ENCODE results near the gene SLC2A13.
A peak's percentile ranks its signal among the peaks of the same experiment; 100 is the strongest.

SLC2A13 gene

DNA sequence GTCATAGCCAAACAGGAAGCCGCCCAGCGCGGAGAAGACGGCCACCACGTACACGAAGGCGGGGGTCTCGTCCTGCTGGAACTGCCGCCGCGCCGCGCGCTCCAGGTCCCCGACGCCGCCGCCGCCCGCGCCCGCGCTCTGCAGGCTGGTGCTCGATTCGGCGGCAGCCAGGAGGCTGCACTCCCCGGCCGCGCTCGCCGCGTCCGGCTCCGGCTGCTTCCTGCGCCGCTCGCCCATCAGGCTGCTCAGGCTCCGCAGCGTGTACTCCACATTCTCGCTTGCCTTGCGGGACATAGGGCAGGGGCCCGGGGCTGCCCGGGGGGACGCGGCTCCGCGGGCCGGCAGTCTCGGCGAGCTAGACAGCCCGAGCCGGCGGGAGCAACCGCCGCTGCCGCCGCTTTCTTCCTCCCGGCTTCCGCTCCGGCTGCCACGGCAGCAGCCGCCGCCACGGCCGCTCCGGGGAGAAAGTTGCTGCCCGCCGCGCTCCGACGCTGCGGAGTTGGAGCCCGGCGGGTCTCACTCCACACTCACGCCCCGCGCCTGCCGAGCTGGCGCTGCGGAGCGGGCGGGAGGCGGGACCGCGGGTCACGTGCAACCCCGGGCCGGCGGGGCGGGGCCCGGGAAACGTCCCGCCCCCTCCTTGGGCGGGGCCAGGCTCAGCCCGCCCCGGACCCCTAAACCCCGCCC is at the start of gene SLC2A13:
SLC2A13 (minus strand) TSS at position 567 of the 687 bp plus-strand sequence; CDS start at position 294, 273 bp downstream.
- no peak for FAIRE-seq

DNA sequence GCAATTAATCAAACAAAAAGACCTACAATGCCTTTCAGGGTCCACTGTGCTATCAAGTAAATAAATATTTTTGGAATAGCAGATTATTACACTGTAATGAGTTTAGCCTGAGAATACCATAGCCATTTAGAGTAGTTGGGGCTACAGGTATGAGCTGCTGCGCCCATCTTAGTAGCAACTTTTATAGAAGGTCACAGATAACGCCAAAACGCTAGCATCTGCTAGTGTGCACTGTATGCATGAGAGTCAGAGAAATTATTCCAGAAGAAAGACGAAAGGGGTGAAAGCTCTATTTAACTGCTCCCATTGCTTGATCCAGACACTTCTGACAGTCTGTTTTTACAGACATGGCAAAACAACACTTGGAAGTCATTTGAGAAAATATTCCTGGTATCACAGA is 48.5 kb upstream of the SLC2A13 start:
- FAIRE-seq = no peak

DNA sequence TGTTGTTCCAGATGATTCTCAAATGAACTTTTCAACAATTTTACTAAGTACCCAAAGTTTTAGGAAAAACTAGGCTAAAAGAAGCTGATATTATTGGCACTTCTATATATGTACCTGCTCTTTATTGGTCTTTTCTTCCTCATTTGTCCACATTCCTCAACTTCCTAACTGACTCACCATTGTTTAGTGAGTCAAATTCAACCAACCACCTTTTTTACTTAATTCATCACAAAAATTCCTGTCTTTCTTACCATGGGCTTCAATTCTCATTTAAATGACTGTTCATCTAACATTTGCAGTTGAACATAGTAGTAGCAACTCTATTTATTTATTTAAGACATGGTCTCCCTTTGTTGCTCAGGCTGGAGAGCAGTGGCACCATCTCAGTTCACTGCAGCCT is 47.6 kb upstream of the SLC2A13 start:
- no peak for FAIRE-seq

DNA sequence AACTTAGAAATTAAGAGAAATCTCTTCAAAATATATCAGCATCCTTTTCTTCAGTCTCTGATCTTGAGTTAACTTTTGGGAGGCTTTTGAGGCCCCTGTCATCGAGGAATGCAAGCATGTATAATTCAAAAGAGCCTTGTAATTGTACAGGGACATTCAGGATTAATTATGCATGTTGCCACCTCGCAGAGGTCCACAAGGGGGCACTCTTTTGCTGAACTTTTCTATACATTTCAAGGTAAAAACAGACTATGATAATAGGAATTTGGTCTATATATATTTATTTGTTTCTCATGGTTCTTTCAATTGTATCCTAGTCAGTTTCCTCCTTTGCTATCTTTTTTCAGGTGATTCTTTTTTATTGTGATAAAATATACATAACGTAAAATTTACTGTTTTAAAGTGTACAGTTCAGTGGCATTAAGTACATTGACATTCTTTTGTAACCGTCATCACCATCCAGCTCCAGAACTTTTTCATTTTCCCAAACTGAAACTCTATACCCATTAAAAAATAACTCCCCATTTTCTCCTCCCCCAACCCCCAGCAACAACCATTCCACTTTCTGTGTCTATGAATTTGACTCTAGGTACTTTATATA is 47.0 kb upstream of the SLC2A13 start:
- FAIRE-seq = peak; percentile 98

DNA sequence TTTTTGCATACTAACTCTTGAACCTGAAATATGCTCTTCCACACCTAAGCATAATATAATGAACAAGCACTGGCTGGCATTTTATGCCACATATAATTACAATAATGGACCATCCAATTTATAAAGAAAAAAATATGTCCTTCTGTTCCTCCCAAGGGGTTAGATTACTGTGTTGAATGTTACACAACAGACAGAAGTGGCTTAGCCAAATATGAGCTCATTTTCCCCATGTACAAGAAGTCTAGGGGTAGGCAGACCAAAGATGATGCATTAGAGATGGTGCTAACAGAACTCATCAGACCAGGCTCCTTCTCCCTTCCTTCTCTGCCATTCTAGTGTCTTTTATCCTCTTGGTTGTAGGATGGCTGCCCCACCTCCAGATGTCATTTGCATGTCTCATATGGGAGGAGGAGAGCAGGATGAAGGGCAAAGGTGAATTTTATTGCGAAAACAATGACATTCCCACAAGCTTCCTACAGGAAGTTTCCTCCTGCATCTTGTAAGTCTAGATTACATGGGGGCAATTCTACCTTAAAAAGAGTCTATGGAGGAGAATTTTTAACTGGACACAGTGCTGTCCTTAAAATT is 43.9 kb upstream of the SLC2A13 start:
- FAIRE-seq = no peak

DNA sequence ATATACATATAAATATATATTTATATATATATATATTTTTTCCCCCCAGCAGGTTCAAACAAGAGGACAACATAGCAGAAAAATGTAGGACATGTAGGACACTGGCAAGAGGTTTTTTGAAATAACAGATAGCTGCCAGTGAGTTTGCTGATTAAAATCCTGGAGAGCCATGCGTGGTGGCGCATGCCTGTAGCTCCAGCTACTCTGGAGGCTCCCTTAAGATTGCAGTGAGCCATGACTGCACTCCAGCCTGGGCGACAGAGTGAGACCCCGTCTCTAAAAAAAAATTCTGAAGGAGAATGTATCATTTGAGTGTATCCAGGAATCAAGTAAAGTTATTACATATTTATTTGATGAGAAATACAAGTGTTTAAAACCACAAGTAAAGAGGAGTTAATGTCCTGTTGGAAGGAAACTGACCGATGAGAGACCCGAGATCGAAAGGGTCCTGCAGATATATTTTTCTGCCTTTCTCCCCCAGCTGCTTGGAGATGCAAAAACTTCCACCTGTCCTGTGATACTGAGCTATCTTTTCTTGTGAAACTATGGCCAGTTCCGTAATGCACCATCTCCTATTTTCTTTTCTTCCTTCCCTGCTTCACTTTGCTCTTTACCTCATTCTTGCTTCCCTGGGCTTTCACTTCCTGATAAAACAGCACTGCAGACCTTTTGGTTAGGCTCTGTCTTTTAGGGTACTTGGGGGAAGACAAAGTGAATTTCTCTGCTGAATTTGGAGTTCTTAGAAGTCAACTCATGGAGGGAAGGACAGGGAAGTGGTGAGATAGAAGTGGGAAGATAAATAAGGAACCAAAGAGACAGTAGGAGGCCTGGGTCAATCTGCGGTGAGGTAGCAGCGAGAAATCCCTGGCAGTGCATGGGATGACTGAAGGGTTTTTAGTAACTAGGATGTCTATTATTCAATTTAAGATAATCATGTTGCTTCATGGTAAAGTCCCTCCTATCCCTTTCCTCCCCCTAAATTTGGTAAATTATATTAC is 41.2 kb upstream of the SLC2A13 start:
- FAIRE-seq = no peak

DNA sequence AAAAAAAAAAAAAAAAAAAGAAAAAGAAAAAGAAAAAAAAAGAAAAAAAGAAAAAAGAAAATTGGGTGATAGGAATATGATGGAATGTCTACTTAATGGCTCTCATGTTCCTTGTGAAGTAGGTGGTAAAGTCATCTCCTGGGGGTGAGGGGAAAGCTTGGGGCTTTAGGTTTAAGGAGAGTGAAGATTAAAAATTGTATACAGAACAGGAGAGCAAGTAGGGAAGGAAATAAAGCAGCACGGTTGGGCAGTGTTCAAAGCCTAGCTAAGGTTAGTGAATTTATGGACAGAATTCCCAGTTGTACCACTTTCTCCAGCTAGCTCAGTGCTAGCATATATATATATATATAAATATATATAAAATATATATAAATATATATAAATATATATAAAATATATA is 40.0 kb upstream of the SLC2A13 start:
- no peak for FAIRE-seq

DNA sequence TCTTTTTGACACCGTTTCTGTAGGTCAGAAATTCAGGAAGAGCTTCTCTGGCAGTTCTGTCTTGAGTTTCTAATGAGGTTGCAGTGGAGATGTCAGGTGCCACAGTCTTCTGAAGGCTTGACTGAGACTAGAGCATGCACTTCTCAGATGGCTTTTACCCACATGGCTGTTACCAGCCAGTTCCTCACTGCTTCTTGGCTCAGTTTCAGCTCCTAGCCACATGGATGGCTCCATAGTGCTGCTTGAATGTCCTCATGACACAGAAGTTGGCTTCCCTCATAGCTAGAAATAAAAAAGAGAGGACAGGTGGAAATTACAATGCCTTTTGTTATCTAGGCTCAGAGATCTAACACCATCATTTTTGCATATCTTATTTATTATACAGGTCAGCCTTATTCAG is 38.1 kb upstream of the SLC2A13 start:
- no peak for FAIRE-seq

DNA sequence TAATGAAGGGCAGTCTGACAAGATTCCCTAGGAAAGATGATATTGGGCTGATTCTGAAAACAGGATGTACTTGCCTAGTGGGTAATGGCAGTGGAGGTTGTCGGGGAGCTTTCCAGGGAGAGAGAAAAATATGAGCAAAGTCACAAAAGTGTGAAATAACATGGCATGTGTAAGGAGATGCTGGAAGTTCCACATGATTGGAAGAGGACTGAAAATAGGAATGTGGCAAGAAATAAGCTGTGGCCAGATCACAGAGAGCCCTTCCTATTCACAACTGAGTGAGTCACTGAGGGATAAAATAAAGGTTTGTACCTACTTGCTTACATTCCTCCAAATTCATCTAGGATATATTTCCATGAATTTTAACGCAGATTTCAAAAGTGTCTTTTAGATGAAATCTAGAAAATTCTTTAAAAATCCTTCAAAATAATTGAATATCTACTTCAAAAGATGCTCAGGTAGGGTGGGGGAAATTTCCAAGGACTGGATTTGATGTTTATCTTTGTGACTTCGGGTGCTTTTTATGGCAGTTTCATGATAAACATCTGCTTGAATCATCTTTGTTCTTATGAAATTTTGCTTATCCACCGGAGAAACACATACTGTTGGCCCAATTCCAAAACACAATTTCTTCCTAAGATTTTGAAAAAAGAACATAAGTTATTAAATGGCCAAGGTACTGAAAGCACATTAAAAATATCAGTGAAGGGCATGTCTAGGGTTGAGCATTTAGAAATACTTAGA is 36.3 kb upstream of the SLC2A13 start:
- no peak for FAIRE-seq

DNA sequence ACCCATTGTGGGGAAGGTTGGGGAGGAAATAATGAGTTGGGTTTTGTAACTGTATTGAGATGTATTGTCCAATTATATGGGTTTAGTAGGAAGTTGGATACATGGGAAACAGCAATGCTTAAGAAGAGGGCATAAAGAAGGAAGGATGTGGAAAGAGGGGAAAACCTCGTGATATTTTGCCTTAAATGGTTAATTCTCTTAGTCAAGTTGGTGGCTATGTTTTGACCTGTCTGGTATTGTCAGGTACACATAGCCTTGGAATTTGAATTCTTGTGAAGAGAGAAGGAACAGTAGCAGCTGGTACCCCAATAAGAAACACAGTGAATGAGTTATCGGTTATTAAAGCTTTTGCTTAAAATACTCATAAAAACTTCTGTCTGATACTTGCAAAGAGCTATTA is 32.6 kb upstream of the SLC2A13 start:
- FAIRE-seq = no peak

DNA sequence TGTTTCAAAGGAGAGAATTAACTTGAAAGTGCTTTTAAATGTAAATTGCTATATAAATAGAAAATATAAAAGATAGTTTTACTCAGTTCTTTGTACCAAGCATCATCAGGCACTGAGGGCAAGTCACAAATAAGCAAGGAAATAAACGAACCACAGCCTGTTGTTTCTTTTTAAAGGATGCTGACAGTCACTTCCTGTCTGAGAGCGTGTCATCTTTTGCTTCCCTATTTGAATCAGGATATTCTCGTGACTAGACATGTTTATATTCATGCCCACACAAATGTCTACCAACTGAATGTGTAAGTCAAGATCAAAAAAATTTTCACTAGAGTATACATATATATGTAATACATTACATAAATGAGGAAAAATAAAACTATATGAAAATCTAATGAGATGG is 31.4 kb upstream of the SLC2A13 start:
- no peak for FAIRE-seq

DNA sequence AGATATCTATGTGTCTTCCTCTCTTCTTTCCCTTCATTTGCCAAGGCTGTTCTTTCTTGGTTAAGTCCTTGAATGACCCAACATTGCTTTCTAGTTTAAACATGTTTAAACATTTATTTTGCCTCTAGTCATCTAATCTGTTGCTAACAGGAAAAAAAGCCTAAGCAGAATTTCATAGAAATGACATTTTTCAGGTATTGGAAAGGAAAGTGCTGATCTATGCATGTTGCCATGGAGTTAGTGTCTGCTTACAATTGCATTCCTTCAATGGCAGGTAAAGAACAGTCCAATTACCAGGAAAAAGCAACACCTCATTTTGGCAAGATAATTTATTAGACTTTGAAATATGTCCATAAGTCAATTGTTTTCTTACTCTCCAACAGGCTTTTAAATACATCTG is 21.5 kb upstream of the SLC2A13 start:
- peak; percentile 9 for FAIRE-seq

DNA sequence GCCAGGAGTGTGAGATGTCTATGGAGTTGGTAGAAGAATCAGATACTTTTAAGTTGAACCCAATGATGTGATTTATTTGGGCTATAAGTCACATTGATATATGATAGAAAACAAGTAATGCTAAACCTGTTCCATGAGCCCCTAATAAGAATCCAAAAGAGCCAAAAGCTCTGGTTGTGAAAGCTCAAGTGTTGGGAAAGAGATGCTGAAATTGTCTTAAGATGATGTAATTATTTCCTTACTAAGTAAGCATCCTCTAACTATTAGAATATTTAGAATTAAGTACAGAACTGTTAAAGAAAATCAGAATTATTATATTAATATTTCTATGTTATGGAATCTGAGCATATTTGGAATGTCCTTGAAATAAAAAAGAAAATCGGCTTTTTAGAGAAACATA is 17.6 kb upstream of the SLC2A13 start:
- FAIRE-seq = no peak

DNA sequence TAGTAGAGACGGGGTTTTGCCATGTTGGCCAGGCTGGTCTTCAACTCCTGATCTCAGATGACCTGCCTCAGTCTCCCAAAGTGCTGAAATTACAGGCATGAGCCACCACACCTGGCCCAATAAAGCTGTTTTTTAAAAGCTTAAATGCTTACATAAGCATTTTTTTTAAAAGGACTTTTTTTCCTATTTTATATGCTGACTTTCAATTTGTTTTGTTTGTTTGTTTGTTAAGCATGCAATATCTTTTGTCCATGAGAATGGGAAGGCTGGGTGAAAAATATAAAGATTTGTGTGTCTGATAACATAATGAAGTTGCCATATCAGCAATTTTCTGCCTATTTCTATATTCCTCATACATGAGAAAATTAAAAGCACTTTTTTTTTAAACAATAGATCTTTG is 17.0 kb upstream of the SLC2A13 start:
- FAIRE-seq = no peak

DNA sequence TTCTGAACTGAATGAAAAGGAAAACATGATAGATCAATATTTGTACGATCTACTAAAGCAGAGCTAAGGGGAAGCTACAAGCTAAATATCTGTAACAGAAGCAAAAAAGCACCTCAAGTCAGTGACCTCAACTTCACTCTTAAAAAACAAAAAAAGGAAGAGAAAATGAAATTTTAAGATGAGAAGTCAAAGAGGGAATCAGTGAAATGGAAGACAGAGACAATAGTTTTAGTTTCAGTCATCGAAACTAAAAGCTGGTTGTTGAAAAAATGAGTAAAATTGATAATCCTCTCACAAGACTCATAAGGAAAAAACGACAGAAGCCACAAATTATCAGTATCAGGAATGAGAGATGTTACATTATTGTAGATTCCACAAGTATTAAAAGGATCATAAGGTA is 11.9 kb upstream of the SLC2A13 start:
- no peak for FAIRE-seq

DNA sequence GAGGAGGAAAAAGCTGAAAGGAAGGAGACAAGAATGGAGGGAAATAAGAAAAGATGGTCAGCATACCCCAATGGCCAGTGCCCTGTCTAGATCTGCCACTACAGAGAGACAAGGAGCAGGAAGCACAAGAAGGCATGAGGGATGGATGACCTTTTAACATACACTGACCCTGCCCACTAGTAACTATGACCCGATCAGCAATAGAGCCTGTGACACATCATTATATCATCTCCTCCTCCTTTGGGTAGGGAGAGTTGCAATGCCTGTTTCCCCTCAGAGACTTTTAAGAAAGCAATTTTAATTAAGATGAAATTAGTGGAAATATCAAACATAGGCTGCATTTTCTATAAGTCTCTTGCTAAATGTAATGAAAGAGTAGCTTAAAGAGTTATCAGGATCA is 4.7 kb upstream of the SLC2A13 start:
- no peak for FAIRE-seq

DNA sequence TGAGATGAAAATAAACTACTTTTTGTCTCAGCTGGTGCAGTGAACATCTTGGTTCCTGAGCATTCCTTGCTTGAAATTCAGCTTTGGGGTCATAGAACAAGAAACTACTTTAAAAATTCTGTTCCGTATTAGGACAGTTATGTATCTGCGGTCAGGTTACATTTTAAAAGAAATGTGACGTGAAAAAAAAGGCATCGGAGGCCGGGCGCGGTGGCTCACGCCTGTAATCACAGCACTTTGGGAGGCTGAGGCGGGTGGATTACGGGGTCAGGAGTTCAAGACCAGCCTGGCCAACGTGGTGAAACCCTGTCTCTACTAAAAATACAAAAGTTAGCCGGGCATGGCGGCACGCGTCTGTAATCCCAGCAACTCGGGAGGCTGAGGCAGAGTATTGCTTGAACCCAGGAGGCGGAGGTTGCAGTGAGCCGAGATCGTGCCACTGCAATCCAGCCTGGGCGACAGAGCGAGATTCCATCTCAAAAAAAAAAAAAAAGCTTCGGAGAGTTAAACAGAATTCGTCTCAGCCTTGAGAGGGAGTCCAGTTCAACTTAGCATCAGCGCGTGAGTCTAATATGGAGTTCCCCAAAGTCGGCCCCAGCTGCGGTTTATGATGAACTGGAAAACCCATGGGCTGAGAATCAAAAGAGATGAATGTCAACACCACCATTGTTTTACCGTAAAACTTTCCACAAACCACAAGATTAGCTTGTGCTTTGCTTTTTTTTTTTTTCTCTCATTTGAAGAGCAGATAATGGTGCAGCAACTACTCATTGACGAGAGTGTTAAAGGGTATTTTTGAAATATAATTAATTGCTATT is 2.1 kb upstream of the SLC2A13 start:
- FAIRE-seq = no peak

DNA sequence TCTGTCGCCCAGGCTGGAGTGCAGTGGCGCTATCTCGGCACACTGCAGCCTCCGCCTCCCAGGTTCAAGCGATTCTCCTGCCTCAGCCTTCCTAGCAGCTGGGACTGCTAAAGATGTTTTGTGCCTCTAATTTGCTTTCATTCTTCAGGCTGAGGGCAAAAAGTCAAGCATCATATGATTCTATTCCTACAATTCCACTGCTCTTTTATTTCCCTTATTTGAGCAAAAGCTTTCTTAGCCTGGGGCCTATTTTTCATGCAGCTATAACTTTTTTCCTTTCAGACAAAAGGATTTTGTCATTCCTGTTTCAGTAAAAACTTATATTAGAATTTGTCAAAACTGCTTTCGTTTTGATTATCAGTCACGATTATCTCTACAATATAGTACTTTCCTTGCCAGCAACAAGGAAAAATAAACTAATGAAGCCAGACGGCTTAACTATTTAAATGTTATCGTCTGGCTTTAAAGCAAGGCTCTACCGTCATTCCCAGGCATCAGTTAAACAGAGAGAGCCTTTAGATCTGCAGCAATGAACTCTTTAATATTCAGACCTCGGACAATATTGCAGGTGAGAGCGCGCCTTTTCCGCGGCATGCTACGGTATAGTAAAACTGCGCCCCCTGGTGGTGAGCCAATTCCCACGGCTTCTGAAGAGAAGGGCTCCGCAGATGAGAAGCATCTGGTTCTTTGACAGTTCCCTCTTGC is 1.4 kb upstream of the SLC2A13 start:
- FAIRE-seq = peak; percentile 99

DNA sequence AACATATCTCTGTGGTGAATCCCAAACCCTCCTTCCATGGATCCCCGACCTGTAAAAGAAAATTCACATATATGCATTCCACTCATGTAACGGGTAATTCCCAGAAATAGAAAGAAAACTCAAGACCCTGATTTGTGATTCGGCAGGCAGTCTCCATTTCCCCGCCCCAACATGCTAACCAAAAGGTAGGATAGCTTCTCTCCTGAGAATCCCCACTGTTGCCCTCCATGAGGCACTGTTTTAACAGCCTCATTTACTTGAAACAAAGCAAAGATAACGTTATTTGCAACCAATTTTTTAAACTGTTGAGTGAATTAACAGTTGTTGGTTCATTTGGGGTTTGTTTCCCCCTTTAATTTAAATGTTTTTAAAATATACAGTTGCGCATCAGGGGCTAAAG is 774 bp upstream of the SLC2A13 start:
- FAIRE-seq = no peak

DNA sequence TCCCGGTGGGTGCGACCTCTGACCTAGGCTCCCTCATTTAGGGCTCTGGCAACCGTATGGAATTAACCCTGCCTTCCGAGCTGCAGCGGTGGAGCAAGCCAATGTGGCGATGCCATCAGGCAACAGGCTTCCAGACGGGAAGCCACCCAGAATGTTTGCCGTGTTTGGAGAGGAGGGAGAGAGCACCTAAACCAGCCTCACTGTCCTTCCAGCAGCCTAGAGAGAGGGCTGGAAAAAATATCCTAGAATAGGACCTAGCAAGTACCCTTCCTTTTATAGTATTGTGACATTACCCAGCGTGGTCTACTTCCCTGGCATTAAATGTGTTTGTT is 287 bp upstream of the SLC2A13 start:
- FAIRE-seq = no peak

DNA sequence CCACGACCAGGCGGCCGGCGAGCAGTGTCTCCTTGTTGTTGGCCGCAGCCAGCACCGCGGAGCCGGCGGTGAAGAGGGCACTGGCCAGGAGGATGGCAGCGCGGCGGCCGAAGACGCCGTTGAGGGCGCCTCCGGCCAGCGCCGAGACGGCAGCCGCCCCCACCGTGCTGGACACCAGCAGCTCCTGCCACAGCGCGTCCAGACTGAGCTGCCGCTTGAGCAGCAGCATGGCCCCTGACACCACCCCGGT is 691 bp downstream of the SLC2A13 start:
- no peak for FAIRE-seq

Data from islet of Langerhans (tissue), 1 donor.